MG63 (cell line): Measurements from ENCODE around the gene RAP1GDS1. TPM values are rescaled to one million over a fixed set of nuclear protein-coding genes. Genes with fewer than 3 reads are reported as not detected.
"Not testable (repeated sequence)": the region's sequence is repeated elsewhere in the genome, so short reads cannot be mapped to it uniquely, and the experiment has no call there.

ENCODE experiments used
- DNase-seq: peaks from one replicate; pipeline ENCODE4 v3.0.0-alpha.2; 2020
- H3K27me3 ChIP-seq: fragments of 250-450 bp; sonication (Bioruptor Pico); 2 replicates; pipeline ENCODE4 v1.5.1; 2020; ENCODE audit warnings: mild to moderate bottlenecking, moderate library complexity
- H3K36me3 ChIP-seq: fragments of 250-450 bp; sonication (Bioruptor Pico); 2 replicates; pipeline ENCODE4 v1.5.1; 2020; ENCODE audit warnings: mild to moderate bottlenecking, moderate library complexity
- H3K4me3 ChIP-seq: fragments of 250-450 bp; sonication (Bioruptor Pico); 2 replicates; pipeline ENCODE4 v1.5.1; 2020; ENCODE audit warnings: mild to moderate bottlenecking, moderate library complexity
- H3K9me3 ChIP-seq: fragments of 250-450 bp; sonication (Bioruptor Pico); 2 replicates; pipeline ENCODE4 v1.5.1; 2020; ENCODE audit warnings: mild to moderate bottlenecking, moderate library complexity
- total RNA-seq: library from RNA; depleted of rRNA; stranded (reverse); fragments of >200 nt; shearing (Covaris generic); gene quantifications from 2 replicates; pipeline ENCODE4 v1.2.3, GENCODE V29; 2014; ENCODE audit warnings: low replicate concordance

Gene RAP1GDS1
- total RNA-seq, 1 experiment from 2014 or later: 59.4 TPM

GRCh38 chr4:98326168-98326567 is 65.0 kb downstream of the RAP1GDS1 start:
- no peak for DNase-seq
- H3K27me3 ChIP-seq: no peaks in the 10 kb centered on the region
- H3K4me3 ChIP-seq: no peak overlapping the region
- H3K9me3 ChIP-seq: no peaks in the 10 kb centered on the region
- H3K36me3 ChIP-seq: no peaks in the 10 kb centered on the region

- H3K4me3 ChIP-seq: no peak overlapping the region
- no peaks in the 10 kb centered on the region for H3K27me3 ChIP-seq
- no peaks in the 10 kb centered on the region for H3K9me3 ChIP-seq
- no peak for DNase-seq
- H3K36me3 ChIP-seq: no peaks in the 10 kb centered on the region
Measured at GRCh38 chr4:98327694-98328093, 66.5 kb downstream of the RAP1GDS1 start.

- not testable (repeated sequence) for H3K9me3 ChIP-seq, H3K4me3 ChIP-seq, H3K27me3 ChIP-seq, DNase-seq, H3K36me3 ChIP-seq
Measured at GRCh38 chr4:98329879-98330640, 68.9 kb downstream of the RAP1GDS1 start.

- DNase-seq: no peak
- H3K36me3 ChIP-seq: no peaks in the 10 kb centered on the region
- no peak overlapping the region for H3K4me3 ChIP-seq
- H3K9me3 ChIP-seq: peaks cover 3% of the 10 kb centered on the region; the same call in 1 of the 2 replicates
- no peaks in the 10 kb centered on the region for H3K27me3 ChIP-seq
Measured at GRCh38 chr4:98332017-98332416, 70.8 kb downstream of the RAP1GDS1 start.

- Histone ChIP-seq H3K36me3 (no peaks in the 10 kb centered on the region), H3K9me3 (peaks cover 3% of the 10 kb centered on the region; the same call in 1 of the 2 replicates), H3K27me3 (no peaks in the 10 kb centered on the region)
Measured at GRCh38 chr4:98334461-98334860, 73.3 kb downstream of the RAP1GDS1 start.

GRCh38 chr4:98338761-98339438 is 77.7 kb downstream of the RAP1GDS1 start:
- Histone ChIP-seq H3K36me3 (peaks cover 6% of the 10 kb centered on the region), H3K9me3 (no peaks in the 10 kb centered on the region; the same call in 1 of the 2 replicates), H3K4me3 (no peak overlapping the region), H3K27me3 (no peaks in the 10 kb centered on the region)
- no peak for DNase-seq

More at GRCh38 chr4:98334461-98334860, 73.3 kb downstream of the RAP1GDS1 start:
- no peak for DNase-seq
- H3K4me3 ChIP-seq: no peak overlapping the region

- no peaks in the 10 kb centered on the region for H3K27me3 ChIP-seq
- peaks cover 9% of the 10 kb centered on the region for H3K36me3 ChIP-seq
- DNase-seq: no peak
- H3K4me3 ChIP-seq: no peak overlapping the region
- no peaks in the 10 kb centered on the region for H3K9me3 ChIP-seq
Measured at GRCh38 chr4:98341309-98341708, 80.1 kb downstream of the RAP1GDS1 start.

GRCh38 chr4:98343626-98344025 is 82.4 kb downstream of the RAP1GDS1 start:
- DNase-seq: no peak
- peaks cover 9% of the 10 kb centered on the region for H3K36me3 ChIP-seq
- H3K27me3 ChIP-seq: no peaks in the 10 kb centered on the region
- no peaks in the 10 kb centered on the region for H3K9me3 ChIP-seq
- H3K4me3 ChIP-seq: no peak overlapping the region

GRCh38 chr4:98345838-98346237 is 84.7 kb downstream of the RAP1GDS1 start:
- Histone ChIP-seq H3K36me3 (peaks cover 7% of the 10 kb centered on the region), H3K4me3 (no peak overlapping the region), H3K27me3 (no peaks in the 10 kb centered on the region), H3K9me3 (no peaks in the 10 kb centered on the region)
- no peak for DNase-seq

GRCh38 chr4:98352396-98352795 is 91.2 kb downstream of the RAP1GDS1 start:
- H3K27me3 ChIP-seq: no peaks in the 10 kb centered on the region
- DNase-seq: no peak
- no peak overlapping the region for H3K4me3 ChIP-seq
- no peaks in the 10 kb centered on the region for H3K9me3 ChIP-seq
- no peaks in the 10 kb centered on the region for H3K36me3 ChIP-seq

GRCh38 chr4:98352940-98353339 is 91.8 kb downstream of the RAP1GDS1 start:
- no peak for DNase-seq
- Histone ChIP-seq H3K36me3 (no peaks in the 10 kb centered on the region), H3K27me3 (no peaks in the 10 kb centered on the region), H3K9me3 (no peaks in the 10 kb centered on the region), H3K4me3 (no peak overlapping the region)

GRCh38 chr4:98358630-98359248 is 97.6 kb downstream of the RAP1GDS1 start:
- Histone ChIP-seq H3K36me3 (no peaks in the 10 kb centered on the region), H3K9me3 (no peaks in the 10 kb centered on the region), H3K4me3 (no peak overlapping the region), H3K27me3 (no peaks in the 10 kb centered on the region)
- no peak for DNase-seq

GRCh38 chr4:98359646-98360045 is 98.5 kb downstream of the RAP1GDS1 start:
- H3K36me3 ChIP-seq: no peaks in the 10 kb centered on the region
- H3K9me3 ChIP-seq: no peaks in the 10 kb centered on the region
- no peak for DNase-seq
- H3K27me3 ChIP-seq: no peaks in the 10 kb centered on the region
- H3K4me3 ChIP-seq: no peak overlapping the region

- no peaks in the 10 kb centered on the region for H3K27me3 ChIP-seq
Measured at GRCh38 chr4:98363431-98363830, 102.2 kb downstream of the RAP1GDS1 start.

GRCh38 chr4:98366275-98366674 is 105.1 kb downstream of the RAP1GDS1 start:
- not testable (repeated sequence) for H3K36me3 ChIP-seq, H3K9me3 ChIP-seq, H3K4me3 ChIP-seq, H3K27me3 ChIP-seq, DNase-seq

More at GRCh38 chr4:98363431-98363830, 102.2 kb downstream of the RAP1GDS1 start:
- peaks cover 6% of the 10 kb centered on the region for H3K36me3 ChIP-seq
- H3K9me3 ChIP-seq: 0 out of 2 replicates have a peak, but pooled peaks cover 2% of the 10 kb centered on the region
- no peak for DNase-seq
- H3K4me3 ChIP-seq: no peak overlapping the region

- not testable (repeated sequence) for H3K36me3 ChIP-seq, H3K27me3 ChIP-seq, H3K4me3 ChIP-seq, H3K9me3 ChIP-seq, DNase-seq
Measured at GRCh38 chr4:98368000-98368399, 106.8 kb downstream of the RAP1GDS1 start.

GRCh38 chr4:98369322-98369721 is 108.1 kb downstream of the RAP1GDS1 start:
- no peak overlapping the region for H3K4me3 ChIP-seq
- DNase-seq: no peak
- 0 out of 2 replicates have a peak, but pooled peaks cover 2% of the 10 kb centered on the region for H3K9me3 ChIP-seq
- no peaks in the 10 kb centered on the region for H3K27me3 ChIP-seq
- peaks cover 9% of the 10 kb centered on the region for H3K36me3 ChIP-seq
